Keratinocyte (primary cell): ENCODE data around the gene CAPN1.

ENCODE experiments used
- CTCF ChIP-seq, 3 experiments: IDR thresholded peaks in 1 of 3; conservative IDR thresholded peaks in 1 of 3; optimal IDR thresholded peaks in 1 of 3; 2 replicates in 2 of 3; 3 replicates in 1 of 3; pipeline versions ENCODE3 to v1.5.1; 2011; ENCODE audit warnings: low read length in 3 of 3, mild to moderate bottlenecking in 3 of 3, moderate library complexity in 2 of 3, control low read depth in 1 of 3, inconsistent platforms in 1 of 3; ENCODE audit not compliant: insufficient read depth in 2 of 3; ENCODE audit errors: extremely low read depth in 1 of 3
- EZH2 ChIP-seq: IDR thresholded peaks from one replicate; pipeline ENCODE4 v1.6.1; 2012; ENCODE audit warnings: inconsistent platforms, mild to moderate bottlenecking, low read length, moderate library complexity

GRCh38 chr11:65241134-65241533 lies 59.4 kb downstream of the CAPN1 start:
- no peak for TF ChIP-seq EZH2
- no peak for TF ChIP-seq CTCF (optimal IDR thresholded peaks at IDR 0.05 in 1 of 3, IDR thresholded peaks at IDR 0.05 in 1 of 3, conservative IDR thresholded peaks at IDR 0.05 in 1 of 3; ENCODE audit: extremely low read depth in 1 of 3, insufficient read depth in 2 of 3, low read length in 3 of 3)
